HL-60/S4 treated with phorbol 12-myristate 13-acetate at 8.2 ng/mL for 4 days and 3 days (cell line): ENCODE measurements around the gene NTRK2.

Source experiments
- in situ Hi-C: fragments of 300-500 bp; cut with MboI; formaldehyde crosslinking; loops from 2 replicates; pipeline ENCODE4 v1.15.0; 2022; ENCODE audit warnings: low sequenced_read_pairs

The NTRK2 gene

GRCh38 chr9:84731696-84732095, 62.2 kb downstream of the NTRK2 start:
- in situ Hi-C loops, result no loop called here

- in situ Hi-C loops, result no loop called here
These were observed 66.6 kb downstream of the NTRK2 start for GRCh38 chr9:84736081-84736480.

GRCh38 chr9:84736536-84736935, 67.0 kb downstream of the NTRK2 start:
- in situ Hi-C loops, result no loop called here

- in situ Hi-C loops, result no loop called here
These were observed 68.8 kb downstream of the NTRK2 start for GRCh38 chr9:84738353-84738752.

GRCh38 chr9:84742261-84742660, 72.7 kb downstream of the NTRK2 start:
- in situ Hi-C loops, result no loop called here

GRCh38 chr9:84744195-84744594, 74.7 kb downstream of the NTRK2 start:
- in situ Hi-C loops, result no loop called here

- in situ Hi-C loops, result no loop called here
These were observed 75.2 kb downstream of the NTRK2 start for GRCh38 chr9:84744726-84745125.

- in situ Hi-C loops, result no loop called here
These were observed 78.6 kb downstream of the NTRK2 start for GRCh38 chr9:84748112-84748511.

- in situ Hi-C loops, result no loop called here
These were observed 80.8 kb downstream of the NTRK2 start for GRCh38 chr9:84750152-84750865.

GRCh38 chr9:84751921-84752320, 82.4 kb downstream of the NTRK2 start:
- in situ Hi-C loops, result no loop called here

GRCh38 chr9:84754461-84754860, 84.9 kb downstream of the NTRK2 start:
- in situ Hi-C loops, result no loop called here

GRCh38 chr9:84754881-84755280, 85.4 kb downstream of the NTRK2 start:
- in situ Hi-C loops, result no loop called here

- in situ Hi-C loops, result no loop called here
These were observed 85.9 kb downstream of the NTRK2 start for GRCh38 chr9:84755380-84755779.

GRCh38 chr9:84756171-84756570, 86.6 kb downstream of the NTRK2 start:
- in situ Hi-C loops, result no loop called here

GRCh38 chr9:84756731-84757130, 87.2 kb downstream of the NTRK2 start:
- in situ Hi-C loops, result no loop called here

GRCh38 chr9:84758817-84759216, 89.3 kb downstream of the NTRK2 start:
- in situ Hi-C loops, result no loop called here

GRCh38 chr9:84759300-84759750, 89.8 kb downstream of the NTRK2 start:
- in situ Hi-C loops, result no loop called here

- in situ Hi-C loops, result no loop called here
These were observed 90.3 kb downstream of the NTRK2 start for GRCh38 chr9:84759804-84760203.

GRCh38 chr9:84761137-84761808, 91.7 kb downstream of the NTRK2 start:
- in situ Hi-C loops, result no loop called here

- in situ Hi-C loops, result no loop called here
These were observed 103.0 kb downstream of the NTRK2 start for GRCh38 chr9:84772511-84772910.

GRCh38 chr9:84773022-84773421, 103.5 kb downstream of the NTRK2 start:
- in situ Hi-C loops, result no loop called here

GRCh38 chr9:84775056-84775643, 105.6 kb downstream of the NTRK2 start:
- in situ Hi-C loops, result loop anchor here (25.0 kb wide), 1 partner anchor 363 kb away; no protein-coding TSS in a partner anchor
